Germinal center (tissue), 1 donor: ENCODE data around the gene STYK1.
A peak's percentile ranks its signal among the peaks of the same experiment; 100 is the strongest.
"Not testable (repeated sequence)": the region's sequence is repeated elsewhere in the genome, so short reads cannot be mapped to it uniquely, and the experiment has no call there.

Experiments
- DNase-seq: peaks from one replicate; pipeline ENCODE4 v3.0.0; 2012; ENCODE audit warnings: mixed read lengths, low spot score

STYK1 gene

GRCh38 chr12:10620078-10620779, 53.6 kb downstream of the STYK1 start:
- no peak for DNase-seq

GRCh38 chr12:10618338-10618987, 55.4 kb downstream of the STYK1 start:
- no peak for DNase-seq

GRCh38 chr12:10617863-10618262, 56.0 kb downstream of the STYK1 start:
- DNase-seq: no peak

- DNase-seq: no peak
Measured at GRCh38 chr12:10615532-10615931, 58.3 kb downstream of the STYK1 start.

- no peak for DNase-seq
Measured at GRCh38 chr12:10614056-10614370, 59.8 kb downstream of the STYK1 start.

GRCh38 chr12:10613349-10614055, 60.4 kb downstream of the STYK1 start, which contains the start of gene MAGOHB:
MAGOHB (minus strand) TSS chr12:10613609; CDS start chr12:10613532, 77 bp downstream.
- peak; percentile 85 for DNase-seq

GRCh38 chr12:10612984-10613348, 60.9 kb downstream of the STYK1 start:
- DNase-seq: no peak

GRCh38 chr12:10612110-10612509, 61.7 kb downstream of the STYK1 start:
- no peak for DNase-seq

- not testable (repeated sequence) for DNase-seq
Measured at GRCh38 chr12:10611258-10611657, 62.6 kb downstream of the STYK1 start.

GRCh38 chr12:10610188-10610587, 63.7 kb downstream of the STYK1 start:
- DNase-seq: no peak

- DNase-seq: no peak
Measured at GRCh38 chr12:10607885-10608458, 65.9 kb downstream of the STYK1 start.

- no peak for DNase-seq
Measured at GRCh38 chr12:10601860-10602259, 72.0 kb downstream of the STYK1 start.

GRCh38 chr12:10600988-10601387, 72.9 kb downstream of the STYK1 start:
- no peak for DNase-seq

- no peak for DNase-seq
Measured at GRCh38 chr12:10595881-10596280, 78.0 kb downstream of the STYK1 start.

GRCh38 chr12:10590966-10591365, 82.9 kb downstream of the STYK1 start:
- DNase-seq: no peak

GRCh38 chr12:10584415-10584814, 89.4 kb downstream of the STYK1 start:
- DNase-seq: no peak

- DNase-seq: no peak
Measured at GRCh38 chr12:10582704-10583103, 91.1 kb downstream of the STYK1 start.

- DNase-seq: not testable (repeated sequence)
Measured at GRCh38 chr12:10582133-10582532, 91.7 kb downstream of the STYK1 start.

GRCh38 chr12:10574307-10574706, 99.5 kb downstream of the STYK1 start:
- DNase-seq: no peak

GRCh38 chr12:10572021-10572490, 101.8 kb downstream of the STYK1 start:
- DNase-seq: not testable (repeated sequence)

- DNase-seq: no peak
Measured at GRCh38 chr12:10571141-10571540, 102.7 kb downstream of the STYK1 start.
